OCI-LY1 (cell line): ENCODE data around the gene TEPSIN.

Experiments used
- CTCF ChIP-seq: fragments of 200-600 bp; sonication (generic), shearing (Covaris generic); IDR thresholded peaks from 2 replicates; pipeline ENCODE4 v1.5.1; 2017; ENCODE audit warnings: mild to moderate bottlenecking, antibody characterized with exemption, low read length, moderate library complexity, mixed read lengths
- EZH2 ChIP-seq: fragments of 200-600 bp; sonication (generic), shearing (Covaris generic); IDR thresholded peaks from 2 replicates; pipeline ENCODE4 v1.8.0; 2017; ENCODE audit warnings: borderline replicate concordance, mixed run types, mild to moderate bottlenecking, antibody characterized with exemption, low read length, moderate library complexity, mixed read lengths

GRCh38 chr17:81212365-81212764 lies 26.5 kb downstream of the TEPSIN start:
- TF ChIP-seq CTCF (no peak), EZH2 (no peak)
